Activated CD8-positive, alpha-beta memory T cell treated with anti-CD3 and anti-CD28 coated beads for 36 hours (primary cell): Measurements from ENCODE around the gene FAF1. TPM values are rescaled to one million over a fixed set of nuclear protein-coding genes. Genes with fewer than 3 reads are reported as not detected.

Source experiments
- CTCF ChIA-PET: fragments of 350-600 bp; sonication (Branson Sonifier 250); formaldehyde crosslinking; loops from one replicate; lab custom pipeline; 2021; ENCODE audit warnings: antibody characterized with exemption; lab: Charles Lee
- POLR2A ChIA-PET: fragments of 350-600 bp; sonication (Branson Sonifier 250); formaldehyde crosslinking; loops from one replicate; lab custom pipeline; 2021; ENCODE audit warnings: antibody characterized with exemption; lab: Charles Lee
- total RNA-seq, 2 experiments: library from RNA; stranded (reverse); gene quantifications; one replicate each; pipeline ENCODE4 v1.2.3, GENCODE V29; 2021

FAF1 gene
- total RNA-seq, 2 experiments from 2014 or later, result 79.7 to 86.4 TPM

- ChIA-PET CTCF (no interaction called here), POLR2A (no interaction called here)
Observed at GRCh38 chr1:50979937-50980336, 19.9 kb upstream of the FAF1 start.

GRCh38 chr1:50978852-50979781 lies 19.1 kb upstream of the FAF1 start:
- CTCF ChIA-PET, result no interaction called here
- POLR2A ChIA-PET, result no interaction called here

- ChIA-PET POLR2A (no interaction called here), CTCF (interaction anchor here (0.7 kb wide), 1 partner anchor 213 kb away, joined by 3 read pairs; no protein-coding TSS in a partner anchor)
Observed at GRCh38 chr1:50978144-50978851, 18.2 kb upstream of the FAF1 start.

- CTCF ChIA-PET, result interaction anchor here (0.7 kb wide), 3 partner anchors 139 to 214 kb away, joined by 3 read pairs; no protein-coding TSS in a partner anchor
- POLR2A ChIA-PET, result interaction anchor here (1.0 kb wide), 1 partner anchor 9 kb away, joined by 9 read pairs; no protein-coding TSS in a partner anchor
Observed at GRCh38 chr1:50977575-50978143, 17.6 kb upstream of the FAF1 start.

GRCh38 chr1:50976890-50977574 lies 17.0 kb upstream of the FAF1 start:
- POLR2A ChIA-PET, result interaction anchor here (1.0 kb wide), 1 partner anchor 9 kb away, joined by 9 read pairs; no protein-coding TSS in a partner anchor
- CTCF ChIA-PET, result interaction anchor here (0.5 to 0.7 kb wide), 3 partner anchors 139 to 309 kb away, joined by 3 read pairs; no protein-coding TSS in a partner anchor

GRCh38 chr1:50976111-50976889 lies 16.2 kb upstream of the FAF1 start:
- ChIA-PET POLR2A (interaction anchor here (1.0 kb wide), 1 partner anchor 8 kb away, joined by 9 read pairs; no protein-coding TSS in a partner anchor), CTCF (no interaction called here)

GRCh38 chr1:50975436-50975835 lies 15.4 kb upstream of the FAF1 start:
- ChIA-PET POLR2A (no interaction called here), CTCF (no interaction called here)

- CTCF ChIA-PET, result no interaction called here
- POLR2A ChIA-PET, result no interaction called here
Observed at GRCh38 chr1:50974618-50974935, 14.5 kb upstream of the FAF1 start.

GRCh38 chr1:50973875-50974617 lies 14.0 kb upstream of the FAF1 start:
- ChIA-PET CTCF (no interaction called here), POLR2A (no interaction called here)

GRCh38 chr1:50973255-50973654 lies 13.2 kb upstream of the FAF1 start:
- CTCF ChIA-PET, result no interaction called here
- POLR2A ChIA-PET, result no interaction called here

GRCh38 chr1:50972766-50973165 lies 12.7 kb upstream of the FAF1 start:
- CTCF ChIA-PET, result no interaction called here
- POLR2A ChIA-PET, result interaction anchor here (0.6 kb wide), 1 partner anchor 137 kb away, joined by 6 read pairs; no protein-coding TSS in a partner anchor

GRCh38 chr1:50971748-50972305 lies 11.8 kb upstream of the FAF1 start:
- ChIA-PET POLR2A (interaction anchor here (0.7 kb wide), 1 partner anchor 194 kb away, joined by 3 read pairs; no protein-coding TSS in a partner anchor), CTCF (no interaction called here)

GRCh38 chr1:50970931-50971582 lies 11.0 kb upstream of the FAF1 start:
- CTCF ChIA-PET, result no interaction called here

GRCh38 chr1:50970509-50970887 lies 10.4 kb upstream of the FAF1 start:
- ChIA-PET CTCF (interaction anchor here (2.2 kb wide), 1 partner anchor 10 kb away, joined by 9 read pairs; the partner anchor contains the start of gene FAF1), POLR2A (interaction anchor here (2.9 kb wide), 1 partner anchor 10 kb away, joined by 17 read pairs; the partner anchor contains the start of gene FAF1)

More at GRCh38 chr1:50970931-50971582, 11.0 kb upstream of the FAF1 start:
- POLR2A ChIA-PET, result interaction anchor here (0.7 kb wide), 1 partner anchor 195 kb away, joined by 3 read pairs; no protein-coding TSS in a partner anchor

- CTCF ChIA-PET, result interaction anchor here (2.2 kb wide), 1 partner anchor 9 kb away, joined by 9 read pairs; the partner anchor contains the start of gene FAF1
Observed at GRCh38 chr1:50969611-50970508, 9.8 kb upstream of the FAF1 start, which contains the start of gene CDKN2C. Gene CDKN2C, plus strand, starts transcription at chr1:50970245. Its CDS starts 124 bp downstream, at chr1:50970369.

More at GRCh38 chr1:50969611-50970508, 9.8 kb upstream of the FAF1 start, which contains the start of gene CDKN2C:
- POLR2A ChIA-PET, result interaction anchor here (2.2 to 2.9 kb wide), 2 partner anchors 7 to 10 kb away, joined by 9 to 17 read pairs; partner anchors contain the start of gene FAF1
